Stimulated activated CD8-positive, alpha-beta memory T cell treated with anti-CD3 and anti-CD28 coated beads, Interleukin-15, amount 100 ng/mL, for 24 hours (primary cell): Measurements from ENCODE around the gene SF3A2.
"Not testable (repeated sequence)": the region's sequence is repeated elsewhere in the genome, so short reads cannot be mapped to it uniquely, and the experiment has no call there.

Source experiments
- DNase-seq: peaks from one replicate; pipeline ENCODE4 v3.0.0-alpha.2; 2020; ENCODE audit warnings: low read depth

The SF3A2 gene, protein sequence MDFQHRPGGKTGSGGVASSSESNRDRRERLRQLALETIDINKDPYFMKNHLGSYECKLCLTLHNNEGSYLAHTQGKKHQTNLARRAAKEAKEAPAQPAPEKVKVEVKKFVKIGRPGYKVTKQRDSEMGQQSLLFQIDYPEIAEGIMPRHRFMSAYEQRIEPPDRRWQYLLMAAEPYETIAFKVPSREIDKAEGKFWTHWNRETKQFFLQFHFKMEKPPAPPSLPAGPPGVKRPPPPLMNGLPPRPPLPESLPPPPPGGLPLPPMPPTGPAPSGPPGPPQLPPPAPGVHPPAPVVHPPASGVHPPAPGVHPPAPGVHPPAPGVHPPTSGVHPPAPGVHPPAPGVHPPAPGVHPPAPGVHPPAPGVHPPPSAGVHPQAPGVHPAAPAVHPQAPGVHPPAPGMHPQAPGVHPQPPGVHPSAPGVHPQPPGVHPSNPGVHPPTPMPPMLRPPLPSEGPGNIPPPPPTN

DNA sequence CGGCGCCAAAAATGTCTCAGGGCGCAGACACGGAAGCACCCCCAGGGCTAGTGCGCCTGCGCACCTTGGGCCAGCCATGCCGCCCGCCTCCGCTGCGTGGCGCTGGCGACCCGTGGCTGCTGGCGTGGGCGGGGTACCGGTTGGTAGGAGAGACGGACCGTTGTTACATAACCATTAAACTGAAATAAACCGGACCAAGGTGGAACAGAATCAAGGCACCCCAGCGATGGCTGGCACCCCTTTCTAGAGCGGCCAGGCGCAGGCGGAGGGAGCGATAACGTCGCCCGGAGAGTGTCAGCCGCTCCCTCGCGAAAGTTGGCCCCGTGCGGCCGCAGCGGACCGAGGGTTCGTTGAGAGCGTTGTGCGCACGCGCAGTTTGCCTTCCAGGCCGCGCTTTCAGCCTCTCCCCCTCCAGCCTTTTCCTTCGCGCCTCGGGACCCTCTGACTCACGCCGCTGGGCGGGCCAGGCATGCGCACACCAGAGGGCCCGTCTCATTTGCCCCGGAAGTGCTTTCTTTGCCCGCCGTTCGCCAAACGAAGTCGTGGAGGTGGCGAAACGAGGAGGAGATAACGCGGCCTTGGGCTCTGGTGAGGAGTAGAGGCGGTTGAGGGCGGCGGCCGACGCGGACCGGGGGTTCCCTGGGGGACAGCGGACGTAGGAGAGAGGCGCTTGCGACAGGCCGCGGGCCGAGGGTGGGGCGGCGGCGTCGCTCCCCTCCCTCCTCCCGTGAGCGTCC is at the start of gene SF3A2, which contains the start of gene PLEKHJ1:
SF3A2 (plus strand) TSS at position 511 of the 737 bp plus-strand sequence. CDS start 6,595 bp downstream, outside the sequence.
PLEKHJ1 (minus strand) TSS at position 16 of the 737 bp plus-strand sequence. CDS start 81 bp downstream, outside the sequence.
- peak; percentile 98 for DNase-seq

- no peak for DNase-seq
Measured at GRCh38 chr19:2187159-2187558, 49.5 kb upstream of the SF3A2 start.

GRCh38 chr19:2188708-2189385 is 47.8 kb upstream of the SF3A2 start:
- no peak for DNase-seq

DNA sequence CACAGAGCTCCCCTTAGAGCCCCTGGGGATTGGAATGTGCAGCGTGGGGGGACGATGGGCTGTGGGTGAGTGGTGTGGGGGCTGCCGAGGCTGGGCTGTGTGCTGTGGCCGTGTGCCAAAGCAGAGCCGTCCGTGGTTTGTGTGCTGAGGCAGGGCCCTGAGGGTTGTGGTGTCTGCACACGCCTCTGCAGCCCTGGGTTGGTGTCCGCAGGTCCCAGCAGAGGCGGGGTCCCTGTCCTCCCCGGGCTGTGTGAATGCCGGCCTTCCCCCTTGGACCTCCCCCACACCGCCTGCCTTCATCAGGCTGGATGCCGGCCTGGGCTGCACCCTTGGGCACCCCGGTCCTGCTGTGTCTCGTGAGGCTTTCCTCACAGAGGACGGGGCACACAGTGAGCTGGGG is 46.7 kb upstream of the SF3A2 start:
- no peak for DNase-seq

GRCh38 chr19:2190848-2191455 is 45.7 kb upstream of the SF3A2 start:
- no peak for DNase-seq

DNA sequence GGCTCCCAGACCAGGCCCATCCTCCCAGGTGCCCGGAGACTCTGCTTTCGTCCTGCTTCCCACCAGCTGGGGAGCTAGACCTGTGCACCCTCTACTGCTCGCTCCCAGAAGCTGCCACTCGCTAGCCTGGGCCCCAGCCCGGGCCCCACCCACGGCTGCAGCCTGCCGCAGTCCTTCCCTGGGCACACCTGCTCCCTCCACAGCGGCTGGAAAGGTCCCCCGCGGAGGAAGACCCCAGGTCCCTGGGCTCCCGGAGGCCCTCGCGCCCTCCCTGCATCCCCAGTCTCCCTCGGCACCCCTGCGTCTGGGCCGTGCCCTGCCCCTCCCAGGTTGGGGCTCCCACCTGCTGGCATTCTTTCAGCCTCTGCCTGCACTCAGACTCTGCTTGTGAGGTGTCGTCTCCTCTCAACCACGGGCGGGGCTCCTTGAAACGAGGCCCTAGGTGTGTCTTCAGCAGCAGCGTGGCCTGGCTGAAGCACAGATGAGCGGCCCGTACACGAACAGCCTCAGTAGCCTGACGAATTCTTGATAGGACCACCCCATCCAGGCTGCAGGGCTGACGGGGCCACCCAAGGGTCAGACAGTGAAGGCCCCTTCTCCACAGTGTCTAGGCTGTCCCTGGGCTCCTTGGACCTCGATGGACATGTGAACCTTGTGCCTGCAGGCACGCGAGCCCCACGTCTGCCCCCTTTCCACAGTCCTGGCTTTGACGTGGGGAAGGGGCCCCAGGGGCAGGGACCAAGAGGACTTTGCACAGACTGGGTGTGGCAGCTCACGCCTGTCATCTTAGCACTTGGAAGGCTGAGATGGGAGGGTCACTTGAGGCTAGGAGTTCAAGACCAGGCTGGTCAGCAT is 44.9 kb upstream of the SF3A2 start:
- DNase-seq = no peak

- no peak for DNase-seq
Measured at GRCh38 chr19:2192862-2193261, 43.8 kb upstream of the SF3A2 start.

DNA sequence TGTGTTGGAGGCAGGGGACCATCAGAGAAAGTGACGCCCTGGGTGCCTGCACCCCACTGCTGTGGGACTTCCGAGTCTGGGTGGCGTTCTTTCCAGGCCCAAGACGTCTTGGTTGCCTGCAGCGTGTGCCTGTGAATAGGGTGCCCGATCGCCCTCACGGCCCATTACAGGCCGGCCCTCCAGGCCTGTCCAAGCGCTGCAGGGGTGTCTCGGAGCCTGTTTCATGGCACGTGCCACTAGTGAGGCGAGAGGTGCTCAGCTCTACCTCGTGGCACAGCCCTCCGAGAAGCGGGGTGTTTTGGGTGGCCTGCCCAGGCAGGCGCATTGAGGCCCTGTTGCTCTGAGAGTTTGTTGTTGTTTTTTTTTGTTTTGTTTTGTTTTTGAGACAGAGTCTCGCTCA is 42.8 kb upstream of the SF3A2 start:
- DNase-seq = no peak

- no peak for DNase-seq
Measured at GRCh38 chr19:2194513-2195078, 42.0 kb upstream of the SF3A2 start.

- DNase-seq = no peak
Measured at GRCh38 chr19:2195361-2195760, 41.3 kb upstream of the SF3A2 start.

- no peak for DNase-seq
Measured at GRCh38 chr19:2195914-2196313, 40.7 kb upstream of the SF3A2 start.

GRCh38 chr19:2197270-2197669 is 39.4 kb upstream of the SF3A2 start:
- no peak for DNase-seq

DNA sequence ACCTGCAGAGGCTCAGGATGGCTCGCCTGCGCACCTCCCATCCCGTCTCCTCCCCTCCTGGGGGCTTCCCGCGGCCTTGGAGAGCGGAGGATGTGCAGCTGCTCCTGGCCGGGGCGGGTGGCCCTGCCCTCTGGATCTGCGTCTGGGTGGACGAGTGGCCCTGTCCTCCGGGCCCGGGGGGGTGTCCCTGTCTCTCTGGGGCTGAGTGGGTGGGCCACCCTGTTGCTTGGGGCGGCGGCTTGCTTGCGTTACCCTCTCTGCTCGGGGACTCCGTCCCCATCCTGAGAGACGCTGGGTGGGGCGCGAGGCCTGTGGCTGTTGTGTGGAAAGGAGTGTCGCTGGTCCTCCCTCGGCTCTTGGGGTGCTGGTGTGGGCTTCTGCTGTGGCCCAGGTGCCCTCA is 38.3 kb upstream of the SF3A2 start:
- DNase-seq = no peak

DNA sequence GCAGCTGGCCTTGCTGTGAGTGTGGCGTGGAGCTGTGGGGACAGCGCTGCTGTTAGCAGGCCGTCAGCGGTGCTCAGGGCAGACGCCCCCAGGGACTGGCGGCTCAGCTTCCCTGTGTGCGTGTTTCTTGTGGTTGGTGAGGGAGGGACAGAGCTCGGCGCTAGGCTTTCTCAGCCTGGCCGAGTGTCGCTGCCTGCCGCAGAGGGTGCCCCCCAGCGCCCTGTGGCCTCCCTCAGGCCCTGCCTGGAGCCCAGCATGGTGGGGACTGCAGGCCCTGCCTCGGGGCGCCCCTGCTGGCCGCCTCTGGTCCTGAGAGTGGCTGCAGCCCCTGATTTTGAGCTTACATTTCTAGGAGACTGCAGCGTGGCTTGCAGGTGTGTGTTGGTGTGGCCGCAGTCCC is 37.4 kb upstream of the SF3A2 start:
- no peak for DNase-seq

- DNase-seq = no peak
Measured at GRCh38 chr19:2199861-2200623, 36.6 kb upstream of the SF3A2 start.

DNA sequence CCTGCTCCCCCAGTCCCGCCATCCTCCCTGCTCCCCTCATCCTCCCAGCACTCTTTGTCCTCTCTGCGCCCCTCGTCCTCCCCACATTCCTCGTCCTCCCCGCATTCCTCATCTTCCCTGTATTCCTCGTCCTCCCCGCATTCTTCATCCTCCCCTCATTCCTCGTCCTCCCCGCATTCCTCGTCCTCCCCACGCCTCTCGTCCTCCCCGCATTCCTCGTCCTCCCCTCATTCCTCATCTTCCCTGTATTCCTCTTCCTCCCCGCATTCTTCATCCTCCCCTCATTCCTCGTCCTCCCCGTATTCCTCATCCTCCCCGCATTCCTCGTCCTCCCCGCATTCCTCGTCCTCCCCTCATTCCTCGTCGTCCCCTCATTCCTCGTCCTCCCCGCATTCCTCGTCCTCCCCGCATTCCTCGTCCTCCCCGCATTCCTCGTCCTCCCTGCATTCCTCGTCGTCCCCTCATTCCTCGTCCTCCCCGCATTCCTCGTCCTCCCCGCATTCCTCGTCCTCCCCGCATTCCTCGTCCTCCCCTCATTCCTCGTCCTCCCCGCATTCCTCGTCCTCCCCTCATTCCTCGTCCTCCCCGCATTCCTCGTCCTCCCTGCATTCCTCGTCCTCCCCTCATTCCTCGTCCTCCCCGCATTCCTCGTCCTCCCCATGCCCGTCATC is 35.9 kb upstream of the SF3A2 start:
- not testable (repeated sequence) for DNase-seq

- DNase-seq = no peak
Measured at GRCh38 chr19:2201473-2202148, 35.0 kb upstream of the SF3A2 start.

DNA sequence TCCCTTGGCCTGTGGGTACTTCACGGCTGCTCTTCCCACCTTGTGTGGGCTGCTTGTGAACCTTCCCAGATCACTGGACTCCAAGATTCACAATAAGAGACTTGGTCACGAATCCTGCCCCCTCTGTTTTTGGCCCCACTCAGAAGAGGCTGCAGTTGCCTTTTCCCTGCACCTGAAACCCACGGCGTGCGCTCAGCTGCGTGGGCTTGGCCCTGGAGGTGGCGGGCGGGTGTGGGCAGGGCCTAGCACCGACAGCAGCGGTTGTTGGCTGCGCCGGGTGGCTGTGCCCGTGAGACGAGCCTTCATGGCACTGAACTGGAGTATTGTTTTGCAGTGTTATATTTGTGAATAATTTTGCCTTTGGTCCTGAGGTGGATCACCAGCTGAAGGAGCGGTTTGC is 34.3 kb upstream of the SF3A2 start:
- no peak for DNase-seq

GRCh38 chr19:2207008-2207407 is 29.6 kb upstream of the SF3A2 start:
- no peak for DNase-seq
